Germinal center (tissue), 1 donor: ENCODE measurements around the gene HYLS1.
"Not testable (repeated sequence)": the region's sequence is repeated elsewhere in the genome, so short reads cannot be mapped to it uniquely, and the experiment has no call there.

Experiments
- DNase-seq: peaks from one replicate; pipeline ENCODE4 v3.0.0; 2012; ENCODE audit warnings: mixed read lengths, low spot score

The HYLS1 gene

GRCh38 chr11:125902927-125903710, 15.7 kb downstream of the HYLS1 start, which contains the start of gene PUS3:
PUS3 (minus strand) TSS chr11:125903206; CDS start chr11:125896284, 6,922 bp downstream.
- peak; percentile 86 for DNase-seq

- peak; percentile 6 for DNase-seq
Measured at GRCh38 chr11:125903711-125904659, 16.5 kb downstream of the HYLS1 start, which contains the start of gene DDX25. DDX25 (plus strand) TSS chr11:125904508; CDS start chr11:125904518, 10 bp downstream.

- DNase-seq = no peak
Measured at GRCh38 chr11:125904678-125905077, 17.2 kb downstream of the HYLS1 start.

GRCh38 chr11:125910226-125910849, 22.9 kb downstream of the HYLS1 start:
- no peak for DNase-seq

GRCh38 chr11:125914601-125915000, 27.1 kb downstream of the HYLS1 start:
- DNase-seq = not testable (repeated sequence)

GRCh38 chr11:125916683-125917347, 29.3 kb downstream of the HYLS1 start:
- no peak for DNase-seq

GRCh38 chr11:125918140-125918840, 30.8 kb downstream of the HYLS1 start:
- no peak for DNase-seq

- no peak for DNase-seq
Measured at GRCh38 chr11:125921042-125921441, 33.6 kb downstream of the HYLS1 start.

GRCh38 chr11:125922156-125922555, 34.7 kb downstream of the HYLS1 start:
- no peak for DNase-seq

- DNase-seq = peak; percentile 57
Measured at GRCh38 chr11:125923012-125923579, 35.6 kb downstream of the HYLS1 start.

GRCh38 chr11:125923633-125924032, 36.2 kb downstream of the HYLS1 start:
- no peak for DNase-seq

GRCh38 chr11:125924384-125925007, 37.0 kb downstream of the HYLS1 start:
- no peak for DNase-seq

GRCh38 chr11:125925247-125925740, 37.8 kb downstream of the HYLS1 start:
- DNase-seq = no peak

GRCh38 chr11:125925804-125926203, 38.3 kb downstream of the HYLS1 start:
- no peak for DNase-seq

GRCh38 chr11:125926682-125927081, 39.2 kb downstream of the HYLS1 start:
- DNase-seq = no peak

GRCh38 chr11:125929445-125930075, 42.1 kb downstream of the HYLS1 start:
- DNase-seq = no peak

- no peak for DNase-seq
Measured at GRCh38 chr11:125930076-125930450, 42.6 kb downstream of the HYLS1 start.

- no peak for DNase-seq
Measured at GRCh38 chr11:125931116-125931515, 43.6 kb downstream of the HYLS1 start.

- DNase-seq = no peak
Measured at GRCh38 chr11:125931668-125932067, 44.2 kb downstream of the HYLS1 start.

GRCh38 chr11:125932301-125932700, 44.8 kb downstream of the HYLS1 start:
- DNase-seq = no peak
